Measurements from ENCODE around the gene TBC1D10A.

- TF ChIP-seq EZH2 (IDR thresholded peaks at IDR 0.05): no peak
- no peak for TF ChIP-seq POLR2AphosphoS5 (IDR thresholded peaks at IDR 0.05; ENCODE audit: borderline replicate concordance, low read depth, low read length)
These were observed 34.4 kb downstream of the TBC1D10A start for GRCh38 chr22:30292069-30292970.
